DND-41 (cell line): ENCODE data around the gene ZCCHC10.

Experiments
- ATAC-seq: fragments of 200-7000 bp; cut with Tn5 transposase; 3 replicates; pipeline ENCODE4 v1.9.1; 2021; ENCODE audit warnings: low read depth; ENCODE audit not compliant: insufficient read depth
- DNase-seq: peaks from one replicate; pipeline ENCODE4 v3.0.0-alpha.2; 2020
- H2AFZ ChIP-seq: 2 replicates; pipeline ENCODE4 v1.6.0; 2012; ENCODE audit warnings: low read depth, low read length
- H3K27ac ChIP-seq: 2 replicates; pipeline ENCODE4 v1.5.1; 2012; ENCODE audit warnings: low read length, inconsistent platforms
- H3K27me3 ChIP-seq: fragments of 200-600 bp; sonication (generic); 2 replicates; pipeline ENCODE4 v1.6.0; 2012; ENCODE audit warnings: low read length, mild to moderate bottlenecking, inconsistent platforms; ENCODE audit not compliant: insufficient read depth, poor library complexity
- H3K36me3 ChIP-seq: 2 replicates; pipeline ENCODE4 v1.5.1; 2012; ENCODE audit warnings: low read length, inconsistent platforms; ENCODE audit not compliant: insufficient read depth
- H3K4me1 ChIP-seq: 2 replicates; pipeline ENCODE4 v1.5.1; 2012; ENCODE audit warnings: mild to moderate bottlenecking, low read length; ENCODE audit not compliant: insufficient read depth
- H3K4me2 ChIP-seq: 2 replicates; pipeline ENCODE4 v1.6.0; 2012; ENCODE audit warnings: mild to moderate bottlenecking, moderate library complexity, low read length, inconsistent platforms; ENCODE audit not compliant: insufficient read depth
- H3K4me3 ChIP-seq, 2 experiments: fragments of 200-600 bp in 1 of 2; shearing (Covaris generic) in 1 of 2; 2 replicates each; pipeline ENCODE4 v1.5.1; 2012 to 2016; ENCODE audit warnings: inconsistent platforms in 2 of 2, low read length in 2 of 2, mild to moderate bottlenecking in 2 of 2, low read depth in 1 of 2, moderate library complexity in 1 of 2
- H3K79me2 ChIP-seq: 2 replicates; pipeline ENCODE4 v1.6.0; 2012; ENCODE audit warnings: low read length, inconsistent platforms; ENCODE audit not compliant: insufficient read depth
- H3K9ac ChIP-seq: 2 replicates; pipeline ENCODE4 v1.6.0; 2012; ENCODE audit warnings: low read depth, mild to moderate bottlenecking, inconsistent platforms, low read length, moderate library complexity
- H3K9me3 ChIP-seq: 2 replicates; pipeline ENCODE4 v1.5.1; 2012; ENCODE audit warnings: low read length, moderate library complexity, mild to moderate bottlenecking, inconsistent platforms; ENCODE audit not compliant: insufficient read depth, severe bottlenecking
- H4K20me1 ChIP-seq: 2 replicates; pipeline ENCODE4 v1.6.0; 2012; ENCODE audit warnings: low read length; ENCODE audit not compliant: insufficient read depth
- CTCF ChIP-seq: IDR thresholded peaks from 2 replicates; pipeline ENCODE4 v1.5.1; 2012; ENCODE audit warnings: borderline replicate concordance, low read length, moderate library complexity, mild to moderate bottlenecking; ENCODE audit not compliant: poor library complexity, severe bottlenecking; ENCODE audit errors: extremely low read depth
- EZH2 ChIP-seq: IDR thresholded peaks from 3 replicates; pipeline ENCODE4 v1.6.1; 2012; ENCODE audit warnings: borderline replicate concordance, low read depth, mild to moderate bottlenecking, moderate library complexity, low read length, inconsistent platforms; ENCODE audit not compliant: severe bottlenecking

The ZCCHC10 gene

DNA sequence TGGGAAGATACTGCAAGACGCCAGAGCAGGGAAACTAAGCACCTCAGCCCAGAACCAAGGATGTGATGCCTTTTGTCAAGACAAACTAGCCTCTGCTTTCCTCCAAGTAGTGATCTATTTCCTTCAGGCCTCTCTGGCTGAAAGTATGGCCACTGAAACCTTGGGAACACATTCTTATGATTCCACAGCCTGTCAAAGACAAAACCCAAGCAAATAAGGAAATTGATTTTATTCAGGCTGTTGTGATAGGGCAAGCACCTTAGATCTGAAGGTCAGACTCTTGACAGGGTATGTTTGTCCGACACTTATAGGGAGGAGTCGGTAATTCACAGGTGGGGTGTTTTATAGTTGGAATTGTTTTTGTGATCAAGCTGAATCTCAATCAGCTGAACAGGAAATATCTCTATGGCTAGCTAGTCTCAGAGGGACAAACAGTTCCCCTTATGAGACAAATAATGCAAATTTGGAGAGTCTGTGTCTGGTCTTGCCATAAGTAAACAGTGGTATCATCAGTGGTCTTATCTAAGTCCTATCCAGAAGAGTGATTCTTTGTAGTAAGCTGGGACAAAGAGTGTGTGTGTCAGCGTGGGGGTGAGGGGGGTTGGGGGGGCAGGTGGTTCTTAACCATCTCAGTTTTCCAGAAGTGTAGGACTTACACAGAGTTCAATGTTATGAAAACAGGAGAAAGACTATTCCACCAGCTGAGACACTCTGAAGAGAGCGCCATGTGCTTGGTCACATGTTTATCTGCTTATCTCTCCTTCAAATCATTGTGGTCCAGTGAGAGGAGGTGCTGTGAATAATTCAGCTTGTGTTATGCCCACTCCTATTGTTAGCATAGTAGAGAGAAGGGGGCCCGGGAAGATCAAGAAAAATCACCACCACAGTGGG lies 6.7 kb upstream of the ZCCHC10 start:
- H3K9ac ChIP-seq: no peak overlapping the region
- H3K4me3 ChIP-seq: no peak overlapping the region
- H4K20me1 ChIP-seq: no peaks in the 10 kb centered on the region
- no peaks in the 10 kb centered on the region for H3K27me3 ChIP-seq
- H2AFZ ChIP-seq: peak overlapping the region; percentile 1; the same call in 1 of the 2 replicates
- ATAC-seq (peak; percentile 90), DNase-seq (peak; percentile 19)
- TF ChIP-seq EZH2 (no peak), CTCF (no peak)
- H3K36me3 ChIP-seq: no peaks in the 10 kb centered on the region
- H3K4me1 ChIP-seq: peaks cover 8% of the 10 kb centered on the region
- H3K9me3 ChIP-seq: no peaks in the 10 kb centered on the region
- H3K4me2 ChIP-seq: no peak overlapping the region
- H3K79me2 ChIP-seq: no peaks in the 10 kb centered on the region
- no peak overlapping the region for H3K27ac ChIP-seq

DNA sequence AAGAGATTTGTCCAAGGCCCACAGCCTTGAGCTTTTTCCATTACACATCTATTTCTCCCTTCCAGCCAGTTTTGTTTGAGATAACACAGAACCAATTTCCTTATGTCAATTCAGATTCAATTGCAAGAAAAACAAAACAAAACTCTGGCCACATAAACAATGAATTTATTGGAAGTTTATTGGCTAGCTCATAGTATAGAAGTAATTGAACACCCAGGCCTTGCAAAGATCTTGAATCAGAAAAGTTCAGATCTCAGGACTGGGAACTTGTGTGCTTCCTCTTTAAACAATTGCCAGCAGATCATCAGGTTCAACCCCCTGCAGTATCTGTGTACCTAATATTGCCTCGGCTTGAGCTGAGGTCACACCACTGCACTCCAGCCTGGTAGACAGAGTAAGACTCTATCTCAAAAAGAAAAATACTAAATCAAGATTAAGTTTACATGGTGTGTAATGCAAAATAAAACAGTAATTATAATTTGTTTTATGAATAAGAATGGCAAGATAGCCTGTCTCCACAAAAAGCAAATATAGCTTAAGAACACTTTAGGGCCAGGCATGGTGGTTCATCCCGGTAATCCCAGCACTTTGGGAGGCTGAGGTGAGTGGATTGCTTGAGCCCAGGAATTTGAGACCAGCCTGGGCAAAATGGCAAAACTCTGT lies 4.1 kb upstream of the ZCCHC10 start:
- no peak overlapping the region for H2AFZ ChIP-seq

DNA sequence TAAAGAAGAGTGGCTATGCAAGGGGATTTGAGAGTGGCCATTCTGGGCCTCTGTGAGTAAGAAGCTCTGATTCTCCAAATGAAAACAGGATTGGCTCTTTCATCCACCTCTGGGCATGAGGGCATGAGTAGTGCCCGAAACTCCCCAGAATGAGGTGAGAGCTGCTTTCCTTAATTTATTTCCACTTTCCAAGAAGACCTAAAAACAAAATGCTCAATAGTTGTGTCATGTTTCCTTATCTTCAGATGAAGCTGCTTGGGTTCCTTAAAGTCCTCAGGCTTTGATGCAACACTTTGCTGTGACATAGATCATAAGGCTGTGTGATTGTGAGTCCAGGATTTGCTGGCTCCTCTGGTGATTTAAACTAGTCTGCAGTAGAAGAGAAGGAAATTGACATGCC lies 3.1 kb upstream of the ZCCHC10 start:
- Histone ChIP-seq H3K9me3 (no peaks in the 10 kb centered on the region), H2AFZ (no peak overlapping the region; the same call in 1 of the 2 replicates), H3K36me3 (peaks cover under 1% of the 10 kb centered on the region), H3K9ac (no peak overlapping the region), H4K20me1 (no peaks in the 10 kb centered on the region), H3K79me2 (peaks cover 19% of the 10 kb centered on the region), H3K27ac (no peak overlapping the region), H3K4me2 (no peak overlapping the region), H3K4me3 (no peak overlapping the region), H3K4me1 (peaks cover 28% of the 10 kb centered on the region), H3K27me3 (no peaks in the 10 kb centered on the region)
- ATAC-seq: no peak
- no peak for TF ChIP-seq CTCF
- no peak for DNase-seq

More for the DNA sequence above, 4.1 kb upstream of the ZCCHC10 start:
- H3K27ac ChIP-seq: no peak overlapping the region
- peaks cover 18% of the 10 kb centered on the region for H3K4me1 ChIP-seq
- H3K9me3 ChIP-seq: no peaks in the 10 kb centered on the region
- H3K36me3 ChIP-seq: no peaks in the 10 kb centered on the region; the same call in 1 of the 2 replicates
- ATAC-seq: no peak
- H3K4me3 ChIP-seq: no peak overlapping the region
- TF ChIP-seq CTCF (no peak), EZH2 (no peak)
- H3K4me2 ChIP-seq: no peak overlapping the region
- H3K79me2 ChIP-seq: peaks cover 8% of the 10 kb centered on the region
- H4K20me1 ChIP-seq: no peaks in the 10 kb centered on the region
- H3K9ac ChIP-seq: no peak overlapping the region
- no peaks in the 10 kb centered on the region for H3K27me3 ChIP-seq
- DNase-seq: no peak
